ENCODE results near the gene TMEM26.
A peak's percentile ranks its signal among the peaks of the same experiment; 100 is the strongest.

The TMEM26 gene

DNA sequence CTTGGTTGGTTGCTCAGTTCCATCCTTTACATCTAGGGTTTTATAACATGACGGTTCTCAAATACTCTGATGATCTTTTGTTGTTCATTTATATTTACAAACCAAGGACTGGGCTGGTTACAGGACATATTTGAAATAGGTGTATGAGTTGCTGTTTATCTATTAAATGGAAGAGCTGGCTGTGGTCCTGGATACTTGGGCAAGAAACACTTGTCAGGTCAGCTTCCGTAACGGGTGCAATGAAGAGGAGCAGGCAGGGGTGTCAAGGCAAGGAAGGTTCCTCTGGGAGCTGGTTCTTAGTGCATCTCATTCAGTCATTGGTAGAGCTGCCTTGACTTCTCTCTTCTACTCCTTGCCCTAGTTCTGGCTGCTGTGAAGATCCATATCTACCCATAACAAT is 4.8 kb upstream of the TMEM26 start:
- DNase-seq: no peak

DNA sequence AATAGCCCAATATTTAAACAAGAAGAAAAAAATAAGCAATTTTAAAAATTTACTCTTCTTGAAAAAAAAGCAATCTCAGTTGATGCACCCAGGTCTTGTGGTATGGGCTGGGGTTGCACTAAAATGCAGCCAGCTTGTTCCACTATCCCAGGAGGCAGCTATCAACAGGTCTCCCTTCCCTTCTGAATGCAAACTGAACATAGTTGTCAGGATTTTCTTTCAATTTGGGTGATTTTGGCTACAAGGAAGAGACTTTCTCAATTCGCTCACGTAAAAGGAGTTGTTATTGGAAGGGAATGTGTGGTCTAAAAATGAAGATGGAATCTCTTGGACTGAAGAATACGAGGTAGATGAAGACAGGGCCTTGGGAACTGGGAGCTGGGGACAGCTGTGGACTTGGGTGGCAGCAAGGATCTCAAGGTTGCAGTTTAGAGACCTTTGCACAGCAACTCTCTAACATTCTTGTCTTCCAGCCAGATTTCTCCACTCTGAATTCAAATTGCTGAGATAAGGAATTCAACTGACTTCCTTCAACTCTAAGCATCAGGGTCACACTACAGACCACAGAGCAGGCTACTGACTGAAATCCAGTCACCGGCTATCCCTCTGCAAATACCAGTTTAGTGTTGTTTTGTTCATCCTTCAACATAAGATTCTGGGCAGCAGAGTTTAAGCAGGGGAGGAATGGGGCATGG is 3.1 kb upstream of the TMEM26 start:
- peak; percentile 37 for DNase-seq

DNA sequence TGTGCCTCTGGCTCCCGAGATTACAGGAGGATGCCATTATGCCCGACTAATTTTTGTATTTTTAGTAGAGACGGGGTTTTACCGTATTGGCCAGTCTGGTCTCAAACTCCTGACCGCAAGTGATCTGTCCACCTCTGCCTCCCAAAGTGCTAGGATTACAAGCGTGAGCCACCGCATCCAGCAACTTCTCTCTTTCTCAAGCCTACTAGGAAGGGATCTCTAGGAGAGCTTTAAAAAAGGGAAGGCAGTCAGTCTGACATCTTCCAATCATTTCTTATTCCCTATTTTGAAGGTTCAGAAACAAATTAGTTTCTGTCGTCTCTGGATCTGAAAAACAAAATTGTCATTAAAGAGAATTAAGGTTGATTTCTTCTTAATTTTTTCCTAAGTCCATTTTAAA is 2.5 kb upstream of the TMEM26 start:
- no peak for DNase-seq

DNA sequence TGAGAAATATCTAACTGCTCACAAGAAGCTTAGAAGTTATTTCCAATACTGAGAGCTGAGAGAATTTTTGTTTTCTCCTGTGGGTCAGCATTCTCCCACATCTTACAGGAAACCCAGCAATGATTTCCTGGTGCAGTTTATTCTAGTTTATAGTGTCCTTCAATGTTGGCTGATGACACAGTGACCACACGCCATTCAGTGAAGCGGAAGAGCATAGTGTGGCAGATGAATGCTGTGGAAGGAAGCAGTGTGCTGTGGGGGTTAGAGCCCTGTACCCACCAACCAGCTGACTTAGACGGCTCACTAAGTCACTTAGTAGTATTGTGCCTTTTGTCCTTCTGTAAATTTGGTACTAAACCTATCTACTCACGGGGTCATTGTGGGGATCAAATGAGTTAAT is 1.4 kb upstream of the TMEM26 start:
- DNase-seq: no peak

DNA sequence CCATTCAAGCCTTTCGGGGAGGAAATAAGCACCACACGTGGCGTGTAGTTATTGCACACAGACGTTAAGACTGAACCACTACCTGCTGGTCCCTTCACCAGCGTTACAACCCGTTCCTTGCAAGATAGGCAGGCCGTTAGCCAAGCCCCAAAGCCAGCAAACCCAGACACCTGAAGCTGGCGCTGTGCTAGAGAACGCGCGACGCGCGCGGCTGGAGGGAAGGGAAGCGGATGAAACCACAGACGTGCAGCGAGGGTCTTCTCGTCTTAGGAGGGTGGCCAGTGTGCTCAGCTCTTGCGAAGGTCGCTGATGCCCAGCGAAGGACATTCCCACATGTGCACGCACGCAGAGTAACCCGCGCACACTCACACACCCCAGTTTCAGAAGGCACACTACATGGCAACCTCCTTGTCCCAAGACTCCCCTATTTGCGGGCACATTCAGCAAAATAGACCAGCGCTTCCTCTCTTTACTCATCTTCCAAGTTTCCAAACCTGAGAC is 980 bp downstream of the TMEM26 start:
- peak; percentile 7 for DNase-seq

DNA sequence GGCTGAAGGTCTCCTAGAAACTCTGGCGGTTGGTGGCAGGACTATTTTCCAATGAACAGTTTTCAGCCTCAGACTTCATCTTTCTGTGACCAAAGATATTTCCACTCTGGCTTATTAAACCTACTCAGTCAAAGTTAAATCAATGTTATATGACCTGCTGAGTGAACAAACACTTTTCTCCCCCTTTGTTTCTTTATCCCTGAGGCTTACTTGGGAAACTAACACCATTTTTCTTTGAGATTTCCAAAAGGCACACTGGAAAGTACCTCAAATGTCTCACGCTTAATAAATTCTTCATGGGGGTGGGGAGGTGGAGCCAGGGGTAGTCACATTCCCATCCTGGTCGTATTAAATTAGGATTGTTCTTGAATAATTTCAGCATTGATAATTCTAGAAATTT is 1.8 kb downstream of the TMEM26 start:
- DNase-seq: no peak

DNA sequence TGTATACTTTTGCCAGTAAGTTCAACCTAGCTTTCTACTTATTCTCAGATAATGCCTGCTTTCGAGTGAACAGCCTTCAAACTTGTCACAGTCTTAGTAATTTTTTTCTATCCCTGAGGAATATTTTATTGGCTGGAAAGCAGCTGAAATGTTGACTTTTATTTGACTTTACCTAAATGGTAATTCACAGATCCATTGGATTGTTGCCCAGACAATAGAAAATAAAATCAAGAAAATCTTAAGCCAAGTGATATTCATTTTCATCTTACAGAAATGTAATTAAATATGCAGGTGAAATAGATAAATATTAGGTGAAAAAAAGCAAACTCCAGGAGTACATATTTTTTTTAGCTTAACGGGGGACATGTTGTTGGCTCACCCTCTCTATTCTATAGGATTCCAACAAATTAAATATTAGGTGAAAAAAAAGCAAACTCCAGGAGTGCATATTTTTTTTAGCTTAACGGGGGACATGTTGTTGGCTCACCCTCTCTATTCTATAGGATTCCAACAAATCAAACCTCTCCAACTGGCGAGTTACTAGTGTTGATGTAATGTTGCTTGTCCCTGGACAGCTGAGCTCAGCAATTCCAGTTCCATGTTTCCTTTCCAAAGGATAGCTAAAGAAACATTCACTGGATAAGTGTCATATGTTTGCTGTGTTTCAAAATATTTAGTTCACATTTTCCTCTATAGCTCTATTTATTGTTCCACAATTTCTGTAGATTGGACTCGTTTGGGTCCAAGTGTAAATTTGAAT is 4.2 kb downstream of the TMEM26 start:
- no peak for DNase-seq

DNA sequence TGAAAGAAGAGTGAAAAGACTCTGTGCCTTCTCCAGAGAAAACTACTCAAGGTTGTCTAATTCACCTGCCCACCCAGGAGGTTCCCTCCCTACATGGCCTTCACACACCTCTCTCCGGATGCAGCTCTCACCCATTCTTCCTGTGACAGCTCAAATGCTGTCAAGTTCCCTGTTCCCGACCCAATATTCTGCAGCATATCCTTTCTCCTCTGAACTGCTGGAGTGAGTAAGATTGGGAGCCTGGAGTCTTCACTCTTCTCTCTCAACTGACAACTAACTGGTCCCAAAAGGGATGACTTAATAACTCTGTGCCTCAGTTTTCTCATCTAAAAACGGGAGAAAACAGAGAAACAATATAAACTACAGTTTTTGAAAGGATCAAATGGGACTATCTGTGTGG is 5.1 kb downstream of the TMEM26 start:
- DNase-seq: no peak

DNA sequence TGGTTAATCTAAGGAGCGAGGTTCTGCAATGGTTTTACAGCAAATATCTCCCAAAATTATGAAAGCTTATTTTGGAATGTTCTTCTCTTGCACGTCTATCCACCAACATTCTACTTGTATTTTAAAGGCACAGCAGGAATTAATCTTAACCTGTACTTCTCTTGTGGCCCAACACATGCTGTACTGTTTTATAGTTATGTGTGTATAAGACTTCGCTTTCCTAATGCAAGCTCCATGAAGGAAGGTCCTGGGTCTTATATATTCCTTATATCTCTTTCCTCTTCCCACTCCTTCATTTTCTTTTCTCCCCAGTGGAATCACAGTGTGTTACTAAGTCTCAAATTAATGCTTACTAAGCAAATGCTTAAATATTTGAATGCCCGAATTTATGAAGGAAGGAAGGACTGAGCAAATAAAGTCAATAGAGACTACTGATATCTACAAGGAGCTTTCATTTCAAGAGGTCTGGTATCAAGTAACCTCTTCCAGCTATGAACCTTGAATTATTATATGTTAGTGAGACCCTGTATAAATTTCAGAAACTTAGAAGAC is 14.0 kb downstream of the TMEM26 start:
- no peak for DNase-seq

DNA sequence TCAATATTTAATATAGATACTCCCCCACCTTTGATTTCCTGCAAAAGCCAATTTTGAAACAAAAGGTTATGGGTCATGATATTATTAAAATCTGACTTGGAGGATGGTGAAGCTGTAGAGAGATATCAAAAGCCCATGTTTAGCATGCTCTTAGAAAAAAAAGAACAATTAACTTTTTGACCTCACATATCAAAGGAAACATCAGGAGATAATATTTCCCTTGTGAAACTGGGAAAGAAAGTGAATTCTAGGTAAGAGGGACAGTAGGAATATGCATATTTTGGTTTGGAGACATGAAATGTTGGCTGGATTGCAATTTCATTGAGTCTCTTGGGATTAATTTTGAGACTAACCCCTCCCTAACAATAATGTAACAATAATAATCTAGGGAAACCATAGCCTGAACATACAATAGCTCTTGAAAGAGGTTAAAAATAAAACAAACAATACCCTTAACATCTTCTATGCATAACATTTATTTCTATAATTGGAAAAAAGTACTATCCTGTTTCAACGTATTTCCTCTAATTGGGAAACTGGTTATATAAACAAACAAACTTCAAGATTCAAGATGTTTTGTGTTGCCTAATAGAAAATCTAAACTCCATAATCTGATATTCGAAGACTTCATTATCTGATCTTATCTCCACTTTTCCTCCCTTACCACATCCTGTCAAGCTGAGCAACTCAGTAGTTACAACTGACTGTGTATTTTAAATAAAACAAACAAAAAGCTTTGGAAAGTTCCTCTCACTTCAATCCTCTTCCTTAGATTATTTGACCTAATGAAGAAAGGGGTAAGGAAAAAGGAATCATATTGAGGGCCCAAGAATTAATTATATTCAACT is 14.8 kb downstream of the TMEM26 start:
- peak; percentile 68 for DNase-seq

DNA sequence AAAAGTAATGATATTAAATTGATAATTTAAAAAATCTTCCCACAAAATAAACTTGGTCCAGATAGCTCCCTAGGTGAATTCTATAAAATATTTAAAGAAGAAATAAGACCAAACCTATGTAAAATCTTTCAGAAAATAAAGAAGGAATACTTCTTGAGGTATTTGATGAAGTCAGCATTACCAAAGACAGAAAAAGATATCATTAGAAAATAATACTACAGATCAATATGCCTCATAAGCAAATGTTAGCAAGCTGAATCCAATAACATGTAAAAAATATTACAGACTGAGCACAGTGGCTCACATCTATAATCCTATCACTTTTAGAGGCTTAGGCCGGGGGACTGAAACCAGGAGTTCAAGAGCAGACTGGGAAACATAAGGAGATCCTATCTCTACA is 30.0 kb downstream of the TMEM26 start:
- DNase-seq: no peak

DNA sequence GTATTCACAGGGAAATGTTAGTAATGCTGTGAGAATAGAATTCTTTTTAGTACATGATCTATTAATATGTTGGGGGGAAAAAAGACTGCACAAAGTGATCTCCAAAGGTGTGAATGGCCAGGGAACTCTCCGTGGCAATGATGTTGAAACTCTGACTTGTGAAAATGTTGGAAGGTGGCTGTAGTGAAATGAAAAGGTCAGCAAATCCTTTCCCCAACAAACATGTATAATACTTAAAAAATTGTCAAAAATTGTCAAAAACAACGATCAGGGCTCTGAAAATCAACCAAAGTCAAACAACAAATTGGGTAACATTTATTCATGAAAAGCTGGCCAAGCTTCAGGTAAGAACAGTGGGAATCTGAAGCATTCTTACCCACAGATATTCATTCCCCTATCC is 35.5 kb downstream of the TMEM26 start:
- DNase-seq: no peak

DNA sequence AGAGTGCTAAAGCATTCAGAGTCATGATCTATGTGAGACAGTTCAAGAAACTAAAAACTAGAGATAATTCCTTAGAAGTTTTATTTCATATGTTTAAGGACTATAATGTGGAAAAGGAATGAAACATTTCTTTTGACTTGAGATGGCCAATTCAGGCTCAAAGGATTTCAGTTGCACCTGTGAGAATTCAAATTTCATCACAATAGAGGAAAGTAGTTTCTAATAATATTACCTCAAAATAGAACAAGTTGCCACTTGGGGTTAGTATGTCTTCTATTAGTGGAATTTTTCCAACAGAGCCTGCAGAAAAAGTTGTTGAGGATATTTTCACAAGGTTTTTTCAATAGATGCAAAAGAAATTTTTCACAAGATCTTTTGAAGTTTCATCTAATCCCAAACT is 37.4 kb downstream of the TMEM26 start:
- no peak for DNase-seq

DNA sequence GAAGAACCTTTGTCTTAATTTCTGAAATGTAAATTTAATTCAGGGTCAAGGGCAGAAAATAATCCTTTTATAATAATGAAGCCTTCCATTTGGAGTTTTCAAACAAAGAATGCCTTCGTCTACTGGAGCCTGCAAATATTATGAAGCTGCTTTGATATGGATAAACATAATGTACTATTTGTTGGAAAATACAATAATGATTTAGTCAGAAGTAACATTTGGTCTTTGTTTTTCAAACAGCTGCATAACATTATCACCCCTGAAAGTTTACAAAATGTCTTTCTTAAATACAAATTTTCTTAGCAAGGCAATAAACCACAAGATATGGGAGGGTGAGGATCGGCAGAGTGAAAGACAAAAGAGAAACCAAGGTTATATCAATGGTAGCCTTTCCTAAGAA is 41.5 kb downstream of the TMEM26 start:
- DNase-seq: no peak

DNA sequence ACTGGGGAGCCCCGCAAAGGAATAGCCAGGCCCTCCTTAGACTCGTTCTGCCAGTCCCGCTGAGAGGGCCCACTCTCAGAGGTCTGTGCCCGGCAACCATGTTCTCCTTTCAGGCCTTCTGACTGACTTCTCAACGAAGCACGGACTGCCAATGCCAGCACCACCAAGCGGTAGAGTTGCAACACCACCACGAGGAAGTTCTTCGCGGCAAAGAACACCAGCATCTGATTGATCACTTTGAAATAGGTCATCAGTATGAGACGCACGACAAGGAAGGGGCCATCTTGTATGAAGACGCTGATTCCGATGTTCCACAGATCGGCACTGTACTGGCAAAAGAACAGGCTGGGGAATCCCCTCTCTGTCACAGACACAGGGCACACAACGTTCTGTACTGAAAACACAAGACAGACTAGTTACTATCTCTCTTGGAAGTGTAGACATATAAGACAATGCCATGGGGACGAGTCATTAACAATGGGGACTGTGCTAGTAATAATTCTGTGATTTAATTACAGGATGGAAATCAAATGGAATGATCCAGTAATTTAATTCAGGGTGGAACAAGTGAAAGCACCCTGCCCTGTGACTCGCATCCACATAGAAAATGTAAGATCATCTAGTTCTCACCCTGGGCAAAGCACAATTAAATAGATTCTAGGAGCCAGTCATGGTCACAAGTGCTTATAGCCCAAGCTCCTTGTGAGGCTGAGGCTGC is 42.7 kb downstream of the TMEM26 start:
- peak; percentile 14 for DNase-seq

DNA sequence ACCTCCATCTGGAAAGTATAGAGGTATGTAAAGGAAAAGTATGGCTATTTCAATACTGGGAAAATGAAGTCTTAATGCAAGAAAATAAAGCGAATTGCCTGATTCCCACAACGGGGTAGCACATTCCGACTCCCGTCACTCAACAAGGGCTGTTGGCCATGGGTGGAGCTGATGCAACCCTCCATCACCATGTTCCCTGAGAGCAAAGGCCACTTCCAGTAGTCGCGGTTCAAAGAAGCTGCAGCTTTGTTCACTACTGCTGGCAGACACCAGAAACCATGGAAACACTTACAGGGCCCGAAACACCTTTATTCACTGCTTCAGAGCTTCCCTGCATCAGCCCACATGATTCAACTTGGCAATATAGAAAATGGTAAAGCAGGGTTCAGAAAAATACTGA is 44.0 kb downstream of the TMEM26 start:
- no peak for DNase-seq

DNA sequence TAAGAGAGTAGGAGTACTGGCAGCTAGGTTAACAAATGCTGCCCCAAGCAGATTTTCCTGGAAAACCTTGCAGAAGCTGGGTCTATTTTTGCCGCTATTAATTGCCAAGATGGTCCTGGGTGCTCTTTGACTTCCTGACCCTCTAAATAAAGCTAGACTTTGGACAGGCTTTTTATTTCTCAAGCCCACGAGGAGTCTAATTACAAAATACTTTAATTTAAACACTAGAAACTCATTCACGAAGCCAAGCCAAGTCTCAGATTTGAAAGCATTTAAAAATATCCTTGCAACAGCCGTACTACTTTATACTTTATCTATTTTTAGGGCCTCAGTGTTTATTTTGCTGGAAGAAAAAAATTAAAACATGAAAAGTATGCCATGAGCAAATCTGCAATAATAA is 45.1 kb downstream of the TMEM26 start:
- no peak for DNase-seq

DNA sequence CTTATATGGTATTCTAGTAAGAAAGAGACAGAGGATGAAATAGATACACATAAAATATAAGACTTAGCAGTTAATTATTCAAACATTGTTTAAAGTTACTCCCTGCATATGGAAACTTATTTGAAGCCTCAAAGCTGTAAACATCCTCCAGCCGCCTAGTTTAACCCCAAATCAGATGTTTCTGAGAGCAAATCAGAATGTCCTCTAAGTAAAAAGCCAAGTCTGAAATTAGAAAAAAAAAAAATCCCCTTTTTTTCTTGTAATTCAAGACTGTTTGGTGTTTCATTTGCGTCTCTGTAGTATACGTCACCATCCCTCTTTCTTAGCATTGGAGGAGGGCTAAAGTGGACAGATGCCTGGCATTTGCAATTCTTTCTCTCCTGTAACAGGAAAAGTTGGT is 46.4 kb downstream of the TMEM26 start:
- DNase-seq: no peak

DNA sequence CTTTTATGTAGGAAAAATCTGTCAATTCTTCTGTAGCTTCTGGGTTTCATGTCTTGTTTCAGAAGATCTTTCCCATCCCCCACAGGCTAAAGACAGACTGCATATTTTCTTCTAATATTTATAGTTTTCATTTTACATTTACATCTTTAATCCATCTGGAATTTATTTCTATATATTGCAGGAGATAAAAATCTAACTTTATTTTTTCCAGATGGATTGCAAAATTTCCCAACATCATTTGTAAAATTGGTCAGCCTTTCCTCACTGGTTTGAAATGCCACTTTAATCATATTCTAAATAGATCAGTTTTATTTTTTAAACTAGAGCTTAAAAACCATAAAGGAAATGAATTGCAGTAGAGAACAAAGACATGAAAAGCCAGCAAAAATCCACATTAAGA is 46.9 kb downstream of the TMEM26 start:
- no peak for DNase-seq

DNA sequence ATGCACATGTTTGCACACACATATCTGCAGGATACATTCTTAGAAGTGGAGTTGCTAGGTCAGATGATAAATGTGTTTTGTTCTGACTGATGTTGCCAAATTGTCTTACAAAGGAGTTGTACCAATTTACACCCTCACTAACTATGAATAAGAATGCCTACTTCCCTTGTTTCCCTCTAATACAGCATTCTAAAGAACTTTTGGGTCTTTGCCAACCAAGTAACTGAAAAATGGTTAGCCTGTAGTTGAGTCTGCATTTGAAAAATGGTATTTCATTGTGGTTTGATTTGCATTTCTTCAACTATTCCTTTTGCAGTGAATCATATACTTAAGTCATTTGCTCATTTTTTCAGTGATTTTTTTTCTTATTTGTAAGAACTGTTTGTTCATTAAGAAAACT is 48.4 kb downstream of the TMEM26 start:
- DNase-seq: peak; percentile 54

DNA sequence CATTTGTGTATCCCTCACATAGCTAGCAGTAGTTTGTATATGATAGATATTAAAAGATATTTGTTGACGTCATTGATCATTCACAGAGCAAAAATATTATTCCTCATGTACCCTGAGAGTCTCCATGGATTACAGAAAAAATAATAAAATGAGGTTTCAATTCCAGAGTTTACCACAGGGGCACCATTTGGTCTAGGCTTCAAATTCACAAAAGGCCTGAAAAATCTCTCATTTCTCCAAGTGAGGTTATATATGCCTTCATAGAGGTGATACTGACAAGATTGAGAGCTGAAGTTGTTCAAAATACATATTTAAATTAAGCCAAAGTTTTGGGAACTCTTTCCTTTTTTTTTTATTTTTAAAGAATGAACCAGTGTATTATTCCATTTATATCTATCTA is 52.7 kb downstream of the TMEM26 start:
- no peak for DNase-seq

DNA sequence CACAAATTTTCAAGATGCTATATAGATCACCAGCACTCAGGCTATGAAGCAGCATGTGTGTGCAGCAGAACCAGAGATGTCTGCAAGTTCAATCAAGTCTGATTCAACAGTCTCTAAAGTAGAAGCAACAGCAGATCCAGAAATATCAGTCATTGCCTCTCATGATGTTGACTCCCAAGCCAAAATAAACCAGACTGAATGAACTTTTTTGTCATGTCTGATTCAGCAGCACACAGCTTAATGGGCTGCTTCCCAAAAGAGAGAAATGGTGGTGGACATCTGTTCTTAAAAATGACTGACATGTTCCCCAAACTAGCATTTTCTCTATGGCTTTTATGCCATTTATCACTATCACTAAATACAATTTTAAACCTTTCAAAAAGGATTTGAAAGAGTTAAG is 53.8 kb downstream of the TMEM26 start:
- DNase-seq: no peak

Measured in EL (cell line).